ENCODE results near the gene GLOD5.

The GLOD5 gene

GRCh38 chrX:48789366-48790220 is 28.0 kb downstream of the GLOD5 start:
- Histone ChIP-seq H3K27ac (no peak overlapping the region), H2AFZ (ENCODE audit: low read depth) (no peak overlapping the region), H3K36me3 (ENCODE audit: insufficient read depth) (no peaks in the 10 kb centered on the region), H3K27me3 (ENCODE audit: insufficient read depth, low read depth) (no peaks in the 10 kb centered on the region), H3K79me2 (ENCODE audit: insufficient read depth, low read depth) (no peaks in the 10 kb centered on the region), H3K9ac (no peak overlapping the region), H4K20me1 (ENCODE audit: insufficient read depth) (no peaks in the 10 kb centered on the region), H3K4me3 (IDR thresholded peaks at IDR 0.05; ENCODE audit: insufficient read depth, low read depth, low read length) (no peak overlapping the region), H3K4me1 (ENCODE audit: low read depth, poor library complexity, severe bottlenecking) (no peaks in the 10 kb centered on the region), H3K4me2 (no peak overlapping the region)
- TF ChIP-seq CTCF (conservative IDR thresholded peaks at IDR 0.05; ENCODE audit: low read depth, low read length) = no peak

GRCh38 chrX:48790477-48790876 is 28.9 kb downstream of the GLOD5 start:
- no peak overlapping the region for H3K4me2 ChIP-seq
- no peaks in the 10 kb centered on the region for H3K79me2 ChIP-seq (ENCODE audit: insufficient read depth, low read depth)
- H3K36me3 ChIP-seq (ENCODE audit: insufficient read depth) = no peaks in the 10 kb centered on the region
- H3K27ac ChIP-seq = no peak overlapping the region
- no peak overlapping the region for H3K4me3 ChIP-seq (IDR thresholded peaks at IDR 0.05; ENCODE audit: insufficient read depth, low read depth, low read length)
- H3K4me1 ChIP-seq (ENCODE audit: low read depth, poor library complexity, severe bottlenecking) = no peaks in the 10 kb centered on the region
- H3K9ac ChIP-seq = no peak overlapping the region
- TF ChIP-seq CTCF (conservative IDR thresholded peaks at IDR 0.05; ENCODE audit: low read depth, low read length) = no peak
- no peaks in the 10 kb centered on the region for H4K20me1 ChIP-seq (ENCODE audit: insufficient read depth)
- H3K27me3 ChIP-seq (ENCODE audit: insufficient read depth, low read depth) = no peaks in the 10 kb centered on the region
- H2AFZ ChIP-seq (ENCODE audit: low read depth) = no peak overlapping the region

GRCh38 chrX:48791063-48791820 is 29.7 kb downstream of the GLOD5 start:
- no peak overlapping the region for H3K4me2 ChIP-seq
- H3K4me1 ChIP-seq (ENCODE audit: low read depth, poor library complexity, severe bottlenecking) = no peaks in the 10 kb centered on the region
- no peak overlapping the region for H3K27ac ChIP-seq
- no peaks in the 10 kb centered on the region for H3K36me3 ChIP-seq (ENCODE audit: insufficient read depth)
- no peak overlapping the region for H3K4me3 ChIP-seq (IDR thresholded peaks at IDR 0.05; ENCODE audit: insufficient read depth, low read depth, low read length)
- TF ChIP-seq CTCF (conservative IDR thresholded peaks at IDR 0.05; ENCODE audit: low read depth, low read length) = no peak
- H4K20me1 ChIP-seq (ENCODE audit: insufficient read depth) = no peaks in the 10 kb centered on the region
- H3K27me3 ChIP-seq (ENCODE audit: insufficient read depth, low read depth) = no peaks in the 10 kb centered on the region
- no peaks in the 10 kb centered on the region for H3K79me2 ChIP-seq (ENCODE audit: insufficient read depth, low read depth)
- no peak overlapping the region for H2AFZ ChIP-seq (ENCODE audit: low read depth)
- no peak overlapping the region for H3K9ac ChIP-seq

- no peak overlapping the region for H3K27ac ChIP-seq
- H3K4me1 ChIP-seq (ENCODE audit: low read depth, poor library complexity, severe bottlenecking) = no peaks in the 10 kb centered on the region
- H4K20me1 ChIP-seq (ENCODE audit: insufficient read depth) = no peaks in the 10 kb centered on the region
- H2AFZ ChIP-seq (ENCODE audit: low read depth) = no peak overlapping the region
- no peaks in the 10 kb centered on the region for H3K27me3 ChIP-seq (ENCODE audit: insufficient read depth, low read depth)
- no peaks in the 10 kb centered on the region for H3K79me2 ChIP-seq (ENCODE audit: insufficient read depth, low read depth)
- no peak overlapping the region for H3K9ac ChIP-seq
- no peak overlapping the region for H3K4me2 ChIP-seq
- H3K36me3 ChIP-seq (ENCODE audit: insufficient read depth) = no peaks in the 10 kb centered on the region
- no peak overlapping the region for H3K4me3 ChIP-seq (IDR thresholded peaks at IDR 0.05; ENCODE audit: insufficient read depth, low read depth, low read length)
- TF ChIP-seq CTCF (conservative IDR thresholded peaks at IDR 0.05; ENCODE audit: low read depth, low read length) = no peak
Observed at GRCh38 chrX:48792219-48792618, 30.7 kb downstream of the GLOD5 start.
